ENCODE data around the gene TBPL1.

TBPL1 gene

DNA sequence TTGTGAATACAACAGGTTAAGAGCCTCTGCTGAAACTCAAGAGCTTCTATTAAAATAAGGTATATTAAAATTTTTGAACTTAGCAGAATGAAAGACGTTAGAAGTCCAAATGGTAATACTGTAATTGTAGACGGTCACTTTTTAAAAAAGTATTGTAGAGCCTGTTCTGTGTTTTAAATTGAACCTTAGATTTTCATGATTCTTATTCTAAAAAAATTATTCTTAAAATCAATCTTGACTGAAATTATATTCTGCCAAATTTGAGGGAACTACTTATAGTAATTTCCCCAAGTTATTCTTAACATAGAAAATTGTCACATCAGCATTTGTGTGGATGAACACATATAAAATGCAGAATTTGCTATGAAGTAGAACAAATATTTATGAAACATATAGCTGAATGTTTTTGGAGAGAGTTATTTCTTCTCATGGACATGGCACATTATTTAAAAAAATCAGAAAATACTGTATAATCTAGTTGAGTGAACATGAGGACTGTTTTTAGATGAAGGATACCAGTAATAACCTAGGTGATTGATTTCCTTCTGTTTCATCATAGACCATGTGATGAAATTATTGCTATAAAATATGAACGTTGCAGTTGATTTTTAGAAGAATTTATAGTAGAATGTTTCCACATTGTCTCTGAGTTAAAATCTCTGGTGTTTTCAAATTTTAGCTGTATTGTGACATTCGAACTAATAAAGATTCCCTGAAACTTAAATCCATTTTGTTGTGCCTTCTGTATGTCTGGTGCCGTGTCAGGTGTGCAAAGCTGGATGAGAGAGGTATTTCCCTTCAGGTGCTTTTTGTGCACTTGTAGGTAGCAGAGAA is 2.8 kb downstream of the TBPL1 start:
- TF ChIP-seq, protein P1, sequence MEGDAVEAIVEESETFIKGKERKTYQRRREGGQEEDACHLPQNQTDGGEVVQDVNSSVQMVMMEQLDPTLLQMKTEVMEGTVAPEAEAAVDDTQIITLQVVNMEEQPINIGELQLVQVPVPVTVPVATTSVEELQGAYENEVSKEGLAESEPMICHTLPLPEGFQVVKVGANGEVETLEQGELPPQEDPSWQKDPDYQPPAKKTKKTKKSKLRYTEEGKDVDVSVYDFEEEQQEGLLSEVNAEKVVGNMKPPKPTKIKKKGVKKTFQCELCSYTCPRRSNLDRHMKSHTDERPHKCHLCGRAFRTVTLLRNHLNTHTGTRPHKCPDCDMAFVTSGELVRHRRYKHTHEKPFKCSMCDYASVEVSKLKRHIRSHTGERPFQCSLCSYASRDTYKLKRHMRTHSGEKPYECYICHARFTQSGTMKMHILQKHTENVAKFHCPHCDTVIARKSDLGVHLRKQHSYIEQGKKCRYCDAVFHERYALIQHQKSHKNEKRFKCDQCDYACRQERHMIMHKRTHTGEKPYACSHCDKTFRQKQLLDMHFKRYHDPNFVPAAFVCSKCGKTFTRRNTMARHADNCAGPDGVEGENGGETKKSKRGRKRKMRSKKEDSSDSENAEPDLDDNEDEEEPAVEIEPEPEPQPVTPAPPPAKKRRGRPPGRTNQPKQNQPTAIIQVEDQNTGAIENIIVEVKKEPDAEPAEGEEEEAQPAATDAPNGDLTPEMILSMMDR (IDR thresholded peaks at IDR 0.05; ENCODE audit: low read depth, low read length) = no peak
- H3K4me3 ChIP-seq (ENCODE audit: low read depth, low read length) = no peak overlapping the region

DNA sequence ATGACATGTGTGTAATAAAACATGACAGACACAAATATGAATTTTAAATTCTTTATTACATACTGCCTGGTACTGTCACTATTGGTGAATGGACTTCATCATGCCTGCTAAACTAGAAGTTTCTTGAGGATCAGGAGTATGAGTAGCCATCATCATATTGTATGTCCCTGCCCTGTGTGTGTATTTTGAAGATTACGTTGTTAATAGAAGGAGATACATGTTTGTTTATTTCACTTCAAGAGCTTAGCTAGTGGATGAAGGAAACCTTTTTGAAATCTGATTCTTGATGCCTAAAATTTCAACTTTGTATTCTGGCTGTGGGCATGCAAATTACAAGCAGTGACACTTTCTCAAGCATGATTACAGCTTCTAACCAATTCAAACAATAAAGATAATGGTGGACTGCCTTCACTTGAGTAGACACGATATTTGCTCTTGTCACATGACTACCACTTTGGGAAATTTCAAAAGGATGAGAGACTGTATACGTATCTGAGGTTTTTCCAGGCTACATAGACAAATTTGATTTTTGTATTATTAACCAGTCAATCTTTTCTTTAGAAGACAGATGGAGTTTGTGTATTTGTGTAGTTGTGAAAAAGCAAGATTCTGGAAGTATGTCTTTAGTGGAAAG is 3.5 kb downstream of the TBPL1 start:
- no peak overlapping the region for H3K4me3 ChIP-seq (ENCODE audit: low read depth, low read length)
- TF ChIP-seq, protein P1 (IDR thresholded peaks at IDR 0.05; ENCODE audit: low read depth, low read length) = no peak

DNA sequence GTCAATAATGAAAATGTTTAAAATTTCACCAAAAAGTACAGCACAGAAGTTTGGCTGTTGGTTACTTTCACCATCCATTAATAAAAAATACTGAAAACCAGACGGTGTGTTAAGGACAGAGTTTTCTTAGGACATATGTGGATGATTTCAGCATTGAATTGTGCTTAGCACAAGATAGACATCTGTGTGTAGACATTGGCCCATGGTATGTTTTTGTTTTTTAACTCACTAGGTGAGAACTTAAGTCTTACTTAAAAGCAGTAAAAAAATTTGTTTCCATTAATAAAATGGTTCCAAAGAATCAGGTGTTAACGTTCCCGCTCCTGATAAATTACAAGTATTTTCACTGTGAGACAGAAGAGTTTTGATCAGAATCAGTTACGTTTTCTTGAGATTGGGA is 4.2 kb downstream of the TBPL1 start:
- TF ChIP-seq, protein P1 (IDR thresholded peaks at IDR 0.05; ENCODE audit: low read depth, low read length) = no peak
- no peak overlapping the region for H3K4me3 ChIP-seq (ENCODE audit: low read depth, low read length)

DNA sequence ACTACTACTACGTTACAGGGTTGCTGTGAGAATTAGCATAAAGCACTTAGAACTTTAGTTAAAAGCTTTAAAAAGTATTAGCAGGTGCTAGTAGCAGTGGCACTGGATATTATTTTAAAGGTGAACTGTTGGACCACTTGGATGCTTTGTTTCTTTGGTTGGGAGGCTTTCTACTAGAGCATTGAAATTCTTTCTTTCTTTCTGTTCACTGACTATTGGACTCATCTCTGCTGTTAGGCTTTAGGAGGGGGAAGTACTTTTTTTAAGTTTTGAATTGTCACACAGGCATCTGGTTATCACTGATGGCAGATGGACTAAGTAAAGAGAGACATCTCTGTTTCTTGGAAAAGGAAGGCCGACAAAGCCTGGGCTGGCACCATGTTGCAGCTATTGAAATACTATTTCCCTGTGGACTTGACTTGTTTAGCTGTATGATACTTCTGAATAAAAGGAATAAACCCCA is 4.8 kb downstream of the TBPL1 start:
- no peak overlapping the region for H3K4me3 ChIP-seq (ENCODE audit: low read depth, low read length)
- TF ChIP-seq, protein P1 (IDR thresholded peaks at IDR 0.05; ENCODE audit: low read depth, low read length) = no peak

DNA sequence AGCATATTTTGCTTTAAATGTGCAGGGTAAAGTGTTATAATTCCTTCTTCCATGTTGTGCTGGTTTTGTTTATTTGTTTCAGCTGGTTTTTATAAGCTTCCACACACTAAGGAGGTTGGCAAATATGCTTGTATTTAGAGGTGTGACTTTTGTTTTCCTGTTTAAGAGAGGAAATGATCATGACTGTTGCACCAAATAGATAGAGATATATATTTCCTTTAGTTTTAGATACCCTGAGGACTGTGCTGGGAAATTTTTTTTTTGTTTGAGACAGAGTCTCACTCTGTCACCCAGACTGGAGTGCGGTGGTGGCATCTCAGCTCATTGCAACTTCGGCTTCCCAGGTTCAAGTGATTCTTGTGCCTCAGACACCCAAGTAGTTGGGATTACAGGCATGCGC is 5.8 kb downstream of the TBPL1 start:
- TF ChIP-seq, protein P1 (IDR thresholded peaks at IDR 0.05; ENCODE audit: low read depth, low read length) = no peak
- H3K4me3 ChIP-seq (ENCODE audit: low read depth, low read length) = no peak overlapping the region

DNA sequence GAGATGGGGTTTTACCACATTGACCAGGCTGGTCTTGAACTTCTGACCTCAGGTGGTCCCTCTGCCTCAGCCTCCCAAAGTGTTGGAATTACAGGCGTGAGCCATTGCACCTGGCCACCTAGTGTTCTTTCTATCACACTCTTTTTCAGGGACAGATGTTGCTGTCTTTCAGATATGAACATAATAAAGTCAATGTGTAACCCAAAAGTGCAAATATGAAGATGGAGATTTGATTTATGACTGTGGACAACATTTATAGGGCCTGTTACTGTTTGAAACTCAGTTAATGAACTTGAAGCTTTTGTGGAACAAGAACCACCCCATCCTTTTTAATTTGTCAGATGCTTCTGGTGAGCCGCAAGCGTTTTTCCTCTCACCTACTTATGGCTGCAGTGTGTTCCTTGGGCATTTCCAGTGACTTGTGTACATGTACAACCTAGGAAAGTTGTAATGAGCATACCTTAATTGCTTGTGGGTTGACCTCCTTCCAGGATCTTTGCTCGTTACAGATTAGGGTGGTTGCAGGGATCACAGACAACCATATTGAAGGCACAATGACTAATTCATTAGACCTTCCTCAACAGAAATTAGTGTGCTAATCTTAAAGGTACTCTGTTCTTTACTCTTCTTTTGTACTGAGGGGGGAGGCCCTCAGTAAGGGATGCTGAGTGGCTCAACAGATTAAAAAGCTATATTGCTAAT is 6.8 kb downstream of the TBPL1 start:
- H3K4me3 ChIP-seq (ENCODE audit: low read depth, low read length) = no peak overlapping the region
- TF ChIP-seq, protein P1 (IDR thresholded peaks at IDR 0.05; ENCODE audit: low read depth, low read length) = no peak

Measured in WI38 (cell line).